Upper lobe of left lung (tissue), 4 donors: Measurements from ENCODE around the gene TLL1.

Source experiments
- EP300 ChIP-seq, 4 donors: sonication (generic); formaldehyde crosslinking; IDR thresholded peaks; one replicate each; pipeline ENCODE4 v1.5.1; 2017; ENCODE audit warnings: antibody characterized with exemption in 4 of 4, control low read depth in 2 of 4
- TF ChIP-seq, protein P1 (sequence below), 6 experiments: fragments of 450-650 bp in 4 of 6; fragments of 200-600 bp in 2 of 6; sonication (generic) in 2 of 6; IDR thresholded peaks; one replicate each; pipeline ENCODE4 v1.5.1; 2016 to 2019; ENCODE audit warnings: antibody characterized with exemption in 6 of 6

DNA sequence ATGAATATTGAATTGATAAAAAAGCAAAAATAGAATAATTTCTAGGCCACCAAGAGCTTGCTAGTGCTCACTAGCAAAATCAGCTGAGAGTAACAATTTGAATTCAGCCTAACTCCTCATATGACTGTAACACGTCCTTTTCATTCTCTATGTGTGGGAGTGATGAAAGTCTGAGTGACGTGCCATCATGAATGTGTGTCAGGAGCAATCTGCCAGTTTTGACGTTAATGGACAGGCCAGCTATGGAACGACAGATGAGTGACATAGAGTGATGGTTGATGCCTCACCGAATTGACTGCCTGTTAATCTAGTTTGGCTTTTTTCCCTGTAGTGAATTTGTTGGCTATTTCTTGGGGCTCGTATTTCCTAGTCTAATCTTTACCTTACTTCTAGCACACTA, 200.7 kb downstream of the TLL1 start:
- TF ChIP-seq, protein P1, sequence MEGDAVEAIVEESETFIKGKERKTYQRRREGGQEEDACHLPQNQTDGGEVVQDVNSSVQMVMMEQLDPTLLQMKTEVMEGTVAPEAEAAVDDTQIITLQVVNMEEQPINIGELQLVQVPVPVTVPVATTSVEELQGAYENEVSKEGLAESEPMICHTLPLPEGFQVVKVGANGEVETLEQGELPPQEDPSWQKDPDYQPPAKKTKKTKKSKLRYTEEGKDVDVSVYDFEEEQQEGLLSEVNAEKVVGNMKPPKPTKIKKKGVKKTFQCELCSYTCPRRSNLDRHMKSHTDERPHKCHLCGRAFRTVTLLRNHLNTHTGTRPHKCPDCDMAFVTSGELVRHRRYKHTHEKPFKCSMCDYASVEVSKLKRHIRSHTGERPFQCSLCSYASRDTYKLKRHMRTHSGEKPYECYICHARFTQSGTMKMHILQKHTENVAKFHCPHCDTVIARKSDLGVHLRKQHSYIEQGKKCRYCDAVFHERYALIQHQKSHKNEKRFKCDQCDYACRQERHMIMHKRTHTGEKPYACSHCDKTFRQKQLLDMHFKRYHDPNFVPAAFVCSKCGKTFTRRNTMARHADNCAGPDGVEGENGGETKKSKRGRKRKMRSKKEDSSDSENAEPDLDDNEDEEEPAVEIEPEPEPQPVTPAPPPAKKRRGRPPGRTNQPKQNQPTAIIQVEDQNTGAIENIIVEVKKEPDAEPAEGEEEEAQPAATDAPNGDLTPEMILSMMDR (IDR thresholded peaks at IDR 0.05) = no peak
- no peak for TF ChIP-seq EP300 (IDR thresholded peaks at IDR 0.05)
